GM19099 (cell line): Measurements from ENCODE around the gene GPR17.

Experiments used
- POLR2A ChIP-seq: IDR thresholded peaks from 3 replicates; pipeline ENCODE4 v1.6.1; 2011; ENCODE audit warnings: low read depth; ENCODE audit not compliant: insufficient read length; ENCODE audit errors: extremely low read depth

Gene GPR17

DNA sequence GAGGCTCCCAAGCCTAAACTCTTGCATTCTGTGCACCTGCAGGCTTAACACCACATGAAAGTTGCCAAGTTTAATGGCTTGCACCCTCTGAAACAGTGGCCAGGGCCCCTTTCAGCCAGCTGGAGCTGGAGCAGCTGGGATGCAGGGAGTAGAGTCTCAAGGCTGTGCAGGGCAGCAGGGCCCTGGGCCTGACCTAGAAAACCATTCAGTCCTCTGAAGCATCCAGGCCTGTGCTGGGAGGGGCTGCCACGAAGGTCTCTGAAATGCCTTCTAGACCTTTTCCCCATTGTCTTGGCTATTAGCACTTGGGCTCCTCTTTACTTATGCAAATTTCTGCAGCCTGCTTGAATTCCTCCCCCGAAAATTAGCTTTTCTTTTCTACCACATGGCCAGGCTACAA lies 44.7 kb downstream of the GPR17 start:
- no peak for TF ChIP-seq POLR2A

- TF ChIP-seq POLR2A, result no peak
Measured at GRCh38 chr2:127694986-127695385, 49.0 kb downstream of the GPR17 start.

GRCh38 chr2:127695491-127696472 lies 49.8 kb downstream of the GPR17 start:
- TF ChIP-seq POLR2A, result no peak

GRCh38 chr2:127697482-127698180 lies 51.7 kb downstream of the GPR17 start:
- no peak for TF ChIP-seq POLR2A

GRCh38 chr2:127698553-127699355 lies 52.8 kb downstream of the GPR17 start:
- TF ChIP-seq POLR2A, result no peak

GRCh38 chr2:127700527-127701192 lies 54.7 kb downstream of the GPR17 start:
- TF ChIP-seq POLR2A, result peak; percentile 25

DNA sequence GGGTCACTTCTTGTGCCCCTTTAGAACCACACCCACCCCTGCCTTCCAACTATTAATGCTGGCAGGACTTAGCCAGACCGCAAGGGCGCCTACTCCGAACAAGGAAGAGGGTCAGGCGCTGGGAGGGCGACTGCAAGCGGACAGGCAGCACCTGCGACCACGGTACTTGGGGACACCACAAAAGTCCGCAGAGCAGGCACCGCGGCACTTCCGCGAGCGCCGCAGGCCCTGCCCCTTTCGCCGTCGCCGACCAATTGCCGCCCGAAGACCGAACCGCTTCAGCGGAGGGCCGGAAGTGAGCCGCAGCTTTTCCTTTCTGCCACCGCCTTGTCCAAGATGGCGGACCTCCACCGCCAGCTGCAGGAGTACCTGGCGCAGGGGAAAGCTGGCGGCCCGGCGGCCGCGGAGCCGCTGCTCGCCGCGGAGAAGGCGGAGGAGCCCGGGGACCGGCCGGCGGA lies 55.3 kb downstream of the GPR17 start, which contains the start of gene SFT2D3:
SFT2D3 (plus strand) TSS at position 305 of the 458 bp plus-strand sequence; CDS start at position 337, 32 bp downstream.
- TF ChIP-seq POLR2A, result peak; percentile 98

DNA sequence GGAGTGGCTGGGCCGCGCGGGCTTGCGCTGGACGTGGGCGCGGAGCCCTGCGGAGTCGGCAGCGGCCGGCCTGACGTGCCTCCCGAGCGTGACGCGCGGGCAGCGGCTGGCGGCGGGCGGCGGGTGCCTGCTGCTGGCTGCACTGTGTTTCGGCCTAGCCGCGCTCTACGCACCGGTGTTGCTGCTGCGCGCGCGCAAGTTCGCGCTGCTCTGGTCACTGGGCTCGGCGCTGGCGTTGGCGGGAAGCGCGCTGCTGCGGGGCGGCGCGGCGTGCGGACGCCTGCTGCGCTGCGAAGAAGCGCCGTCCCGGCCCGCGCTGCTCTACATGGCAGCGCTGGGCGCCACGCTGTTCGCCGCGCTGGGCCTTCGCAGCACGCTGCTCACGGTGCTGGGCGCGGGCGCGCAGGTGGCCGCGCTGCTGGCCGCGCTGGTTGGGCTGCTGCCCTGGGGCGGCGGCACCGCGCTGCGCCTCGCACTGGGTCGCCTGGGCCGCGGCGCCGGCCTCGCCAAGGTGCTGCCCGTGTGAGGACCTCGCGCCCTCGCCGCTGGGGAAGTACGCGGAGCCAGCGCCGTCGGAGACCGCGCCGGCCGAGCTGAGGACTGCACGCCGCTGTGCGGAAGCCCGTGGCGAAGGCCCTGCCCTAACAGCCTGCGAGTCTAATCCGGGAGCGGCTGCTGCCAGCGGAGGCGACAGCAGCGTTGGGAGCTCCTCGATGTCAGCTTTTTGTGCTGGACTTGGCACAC lies 55.9 kb downstream of the GPR17 start:
- TF ChIP-seq POLR2A, result peak; percentile 51
